Measurements from ENCODE around the gene TDRD3.
A peak's percentile ranks its signal among the peaks of the same experiment; 100 is the strongest.

The TDRD3 gene

GRCh38 chr13:60454425-60454824 lies 57.4 kb downstream of the TDRD3 start:
- Histone ChIP-seq H3K4me1 (ENCODE audit: control insufficient read depth, insufficient read depth, low read length) (peaks cover 6% of the 10 kb centered on the region; the same call in 1 of the 2 replicates), H3K9ac (ENCODE audit: low read length) (no peak overlapping the region), H3K4me3 (ENCODE audit: low read depth, low read length) (no peak overlapping the region), H3K9me3 (ENCODE audit: control insufficient read depth, insufficient read depth, low read depth, low read length) (no peaks in the 10 kb centered on the region), H3K36me3 (ENCODE audit: control insufficient read depth, insufficient read depth, low read length) (no peaks in the 10 kb centered on the region), H3K27ac (ENCODE audit: low read depth, low read length) (no peak overlapping the region), H3K27me3 (ENCODE audit: control insufficient read depth, insufficient read depth, low read length) (no peaks in the 10 kb centered on the region)

DNA sequence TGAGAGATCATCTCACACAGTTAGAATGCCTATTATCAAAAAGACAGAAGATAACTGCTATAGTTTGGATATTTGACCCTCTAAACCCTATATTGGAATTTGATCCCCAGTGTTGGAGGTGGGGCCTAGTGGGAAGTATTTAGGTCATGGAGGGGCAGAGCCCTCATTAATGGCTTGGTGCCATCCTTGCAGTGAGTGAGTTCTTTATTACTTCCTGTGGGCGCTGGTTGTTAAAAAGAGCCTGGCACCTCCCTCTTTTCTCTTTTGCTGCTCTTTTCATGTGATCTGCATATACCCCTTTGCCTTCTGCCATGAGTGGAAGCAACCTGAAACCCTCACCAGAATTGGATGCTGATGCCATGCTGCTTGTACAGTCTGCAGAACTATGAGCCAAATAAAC lies 66.8 kb downstream of the TDRD3 start:
- H3K9me3 ChIP-seq (ENCODE audit: control insufficient read depth, insufficient read depth, low read depth, low read length) = no peaks in the 10 kb centered on the region
- no peak overlapping the region for H3K27ac ChIP-seq (ENCODE audit: low read depth, low read length)
- no peak overlapping the region for H3K4me3 ChIP-seq (ENCODE audit: low read depth, low read length)
- H3K4me1 ChIP-seq (ENCODE audit: control insufficient read depth, insufficient read depth, low read length) = no peaks in the 10 kb centered on the region
- H3K36me3 ChIP-seq (ENCODE audit: control insufficient read depth, insufficient read depth, low read length) = peaks cover 4% of the 10 kb centered on the region
- no peak overlapping the region for H3K9ac ChIP-seq (ENCODE audit: low read length)
- H3K27me3 ChIP-seq (ENCODE audit: control insufficient read depth, insufficient read depth, low read length) = no peaks in the 10 kb centered on the region

DNA sequence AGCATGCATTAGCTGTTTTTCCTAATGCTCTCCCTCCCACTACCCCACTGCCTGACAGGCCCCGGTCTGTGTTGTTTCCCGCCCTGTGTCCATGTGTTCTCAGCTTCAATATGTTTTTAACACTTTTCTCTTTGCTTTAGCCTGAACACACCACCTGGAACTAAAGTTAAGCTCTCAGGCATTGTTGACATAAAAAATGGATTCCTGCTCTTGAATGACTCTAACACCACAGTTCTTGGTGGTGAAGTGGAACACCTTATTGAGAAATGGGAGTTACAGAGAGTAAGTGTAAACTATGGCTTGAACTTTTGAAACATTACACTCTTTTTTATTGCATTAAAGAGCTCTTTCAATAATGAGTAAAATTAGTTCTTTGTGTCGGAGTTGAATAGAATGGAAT lies 70.1 kb downstream of the TDRD3 start:
- Histone ChIP-seq H3K9ac (ENCODE audit: low read length) (no peak overlapping the region), H3K36me3 (ENCODE audit: control insufficient read depth, insufficient read depth, low read length) (peaks cover 3% of the 10 kb centered on the region; the same call in 1 of the 2 replicates), H3K4me3 (ENCODE audit: low read depth, low read length) (no peak overlapping the region), H3K27me3 (ENCODE audit: control insufficient read depth, insufficient read depth, low read length) (no peaks in the 10 kb centered on the region), H3K4me1 (ENCODE audit: control insufficient read depth, insufficient read depth, low read length) (no peaks in the 10 kb centered on the region), H3K9me3 (ENCODE audit: control insufficient read depth, insufficient read depth, low read depth, low read length) (no peaks in the 10 kb centered on the region), H3K27ac (ENCODE audit: low read depth, low read length) (no peak overlapping the region)

- no peak overlapping the region for H3K27ac ChIP-seq (ENCODE audit: low read depth, low read length)
- H3K4me3 ChIP-seq (ENCODE audit: low read depth, low read length) = no peak overlapping the region
- H3K9ac ChIP-seq (ENCODE audit: low read length) = no peak overlapping the region
- H3K9me3 ChIP-seq (ENCODE audit: control insufficient read depth, insufficient read depth, low read depth, low read length) = peaks cover 4% of the 10 kb centered on the region; the same call in 1 of the 2 replicates
- no peaks in the 10 kb centered on the region; the same call in 1 of the 2 replicates for H3K36me3 ChIP-seq (ENCODE audit: control insufficient read depth, insufficient read depth, low read length)
- no peaks in the 10 kb centered on the region for H3K4me1 ChIP-seq (ENCODE audit: control insufficient read depth, insufficient read depth, low read length)
- H3K27me3 ChIP-seq (ENCODE audit: control insufficient read depth, insufficient read depth, low read length) = no peaks in the 10 kb centered on the region
Observed at GRCh38 chr13:60479273-60479672, 82.3 kb downstream of the TDRD3 start.

- H3K36me3 ChIP-seq (ENCODE audit: control insufficient read depth, insufficient read depth, low read length) = peaks cover 6% of the 10 kb centered on the region; the same call in 1 of the 2 replicates
- no peak overlapping the region for H3K27ac ChIP-seq (ENCODE audit: low read depth, low read length)
- H3K9ac ChIP-seq (ENCODE audit: low read length) = no peak overlapping the region
- H3K4me1 ChIP-seq (ENCODE audit: control insufficient read depth, insufficient read depth, low read length) = no peaks in the 10 kb centered on the region
- no peaks in the 10 kb centered on the region for H3K27me3 ChIP-seq (ENCODE audit: control insufficient read depth, insufficient read depth, low read length)
- H3K9me3 ChIP-seq (ENCODE audit: control insufficient read depth, insufficient read depth, low read depth, low read length) = peaks cover 4% of the 10 kb centered on the region; the same call in 1 of the 2 replicates
- no peak overlapping the region for H3K4me3 ChIP-seq (ENCODE audit: low read depth, low read length)
Observed at GRCh38 chr13:60482012-60482411, 85.0 kb downstream of the TDRD3 start.

- H3K27ac ChIP-seq (ENCODE audit: low read depth, low read length) = no peak overlapping the region
- no peaks in the 10 kb centered on the region for H3K27me3 ChIP-seq (ENCODE audit: control insufficient read depth, insufficient read depth, low read length)
- H3K9ac ChIP-seq (ENCODE audit: low read length) = no peak overlapping the region
- H3K9me3 ChIP-seq (ENCODE audit: control insufficient read depth, insufficient read depth, low read depth, low read length) = peaks cover 11% of the 10 kb centered on the region
- no peak overlapping the region for H3K4me3 ChIP-seq (ENCODE audit: low read depth, low read length)
- no peaks in the 10 kb centered on the region for H3K4me1 ChIP-seq (ENCODE audit: control insufficient read depth, insufficient read depth, low read length)
- H3K36me3 ChIP-seq (ENCODE audit: control insufficient read depth, insufficient read depth, low read length) = peaks cover 11% of the 10 kb centered on the region
Observed at GRCh38 chr13:60484865-60485264, 87.8 kb downstream of the TDRD3 start.

- H3K4me3 ChIP-seq (ENCODE audit: low read depth, low read length) = no peak overlapping the region
- no peak overlapping the region for H3K27ac ChIP-seq (ENCODE audit: low read depth, low read length)
- H3K27me3 ChIP-seq (ENCODE audit: control insufficient read depth, insufficient read depth, low read length) = no peaks in the 10 kb centered on the region
- H3K9ac ChIP-seq (ENCODE audit: low read length) = no peak overlapping the region
- peaks cover 15% of the 10 kb centered on the region for H3K36me3 ChIP-seq (ENCODE audit: control insufficient read depth, insufficient read depth, low read length)
- peaks cover 5% of the 10 kb centered on the region; the same call in 1 of the 2 replicates for H3K4me1 ChIP-seq (ENCODE audit: control insufficient read depth, insufficient read depth, low read length)
- H3K9me3 ChIP-seq (ENCODE audit: control insufficient read depth, insufficient read depth, low read depth, low read length) = peaks cover 11% of the 10 kb centered on the region
Observed at GRCh38 chr13:60491531-60491930, 94.5 kb downstream of the TDRD3 start.

DNA sequence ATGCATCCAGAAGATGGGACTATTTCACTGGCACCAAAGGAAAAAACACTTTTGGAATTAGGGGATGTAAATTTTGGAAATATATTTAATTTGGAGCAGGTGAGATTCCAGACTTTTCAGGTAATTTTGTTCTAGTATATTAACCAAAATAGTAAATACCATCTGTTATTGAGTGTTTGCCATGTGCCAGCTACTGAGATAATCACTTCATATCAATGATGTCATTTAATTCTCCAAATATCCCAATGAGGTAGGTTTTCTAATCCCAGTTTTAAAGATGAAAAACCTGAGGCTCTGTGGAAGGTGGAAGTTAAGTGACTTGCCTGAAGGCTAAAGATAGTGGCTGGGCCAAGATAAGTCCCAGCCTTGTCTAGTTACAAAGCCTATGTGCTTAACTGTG lies 95.2 kb downstream of the TDRD3 start:
- H3K36me3 ChIP-seq (ENCODE audit: control insufficient read depth, insufficient read depth, low read length) = peaks cover 21% of the 10 kb centered on the region
- H3K27me3 ChIP-seq (ENCODE audit: control insufficient read depth, insufficient read depth, low read length) = no peaks in the 10 kb centered on the region
- no peak overlapping the region for H3K27ac ChIP-seq (ENCODE audit: low read depth, low read length)
- peaks cover 17% of the 10 kb centered on the region for H3K9me3 ChIP-seq (ENCODE audit: control insufficient read depth, insufficient read depth, low read depth, low read length)
- no peak overlapping the region for H3K9ac ChIP-seq (ENCODE audit: low read length)
- peaks cover 5% of the 10 kb centered on the region; the same call in 1 of the 2 replicates for H3K4me1 ChIP-seq (ENCODE audit: control insufficient read depth, insufficient read depth, low read length)
- no peak overlapping the region for H3K4me3 ChIP-seq (ENCODE audit: low read depth, low read length)

GRCh38 chr13:60494296-60494695 lies 97.3 kb downstream of the TDRD3 start:
- Histone ChIP-seq H3K27me3 (ENCODE audit: control insufficient read depth, insufficient read depth, low read length) (no peaks in the 10 kb centered on the region), H3K4me3 (ENCODE audit: low read depth, low read length) (no peak overlapping the region), H3K36me3 (ENCODE audit: control insufficient read depth, insufficient read depth, low read length) (peaks cover 20% of the 10 kb centered on the region), H3K9me3 (ENCODE audit: control insufficient read depth, insufficient read depth, low read depth, low read length) (peaks cover 20% of the 10 kb centered on the region), H3K27ac (ENCODE audit: low read depth, low read length) (peak overlapping the region; percentile 3; the same call in 1 of the 2 replicates), H3K9ac (ENCODE audit: low read length) (no peak overlapping the region), H3K4me1 (ENCODE audit: control insufficient read depth, insufficient read depth, low read length) (peaks cover 5% of the 10 kb centered on the region; the same call in 1 of the 2 replicates)

DNA sequence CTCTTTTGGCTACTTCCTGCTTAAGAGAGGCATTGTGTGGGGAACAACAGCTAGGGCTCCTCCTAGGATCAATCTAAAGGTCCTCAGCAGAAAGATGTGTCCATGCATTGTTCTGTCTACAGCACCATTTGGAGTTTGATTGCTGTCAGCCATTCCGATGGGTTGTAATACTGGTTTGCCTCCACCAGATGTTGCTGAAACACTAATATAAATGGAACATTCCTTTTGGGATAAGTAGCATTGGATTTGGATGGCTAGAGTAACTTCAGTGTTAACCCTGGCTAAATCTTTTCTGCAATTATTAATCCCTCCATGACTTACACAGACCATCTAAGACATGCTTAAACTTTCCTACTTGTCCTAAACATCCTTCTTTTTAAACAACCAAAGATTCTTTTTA lies 104.2 kb downstream of the TDRD3 start:
- H3K36me3 ChIP-seq (ENCODE audit: control insufficient read depth, insufficient read depth, low read length) = peaks cover 38% of the 10 kb centered on the region

GRCh38 chr13:60509601-60510386 lies 112.8 kb downstream of the TDRD3 start:
- Histone ChIP-seq H3K4me1 (ENCODE audit: control insufficient read depth, insufficient read depth, low read length) (no peaks in the 10 kb centered on the region; the same call in 1 of the 2 replicates), H3K9ac (ENCODE audit: low read length) (no peak overlapping the region), H3K27me3 (ENCODE audit: control insufficient read depth, insufficient read depth, low read length) (no peaks in the 10 kb centered on the region), H3K9me3 (ENCODE audit: control insufficient read depth, insufficient read depth, low read depth, low read length) (peaks cover 38% of the 10 kb centered on the region), H3K4me3 (ENCODE audit: low read depth, low read length) (no peak overlapping the region), H3K36me3 (ENCODE audit: control insufficient read depth, insufficient read depth, low read length) (peaks cover 32% of the 10 kb centered on the region), H3K27ac (ENCODE audit: low read depth, low read length) (no peak overlapping the region)

More for the DNA sequence above, 104.2 kb downstream of the TDRD3 start:
- Histone ChIP-seq H3K4me1 (ENCODE audit: control insufficient read depth, insufficient read depth, low read length) (no peaks in the 10 kb centered on the region), H3K9ac (ENCODE audit: low read length) (no peak overlapping the region), H3K27me3 (ENCODE audit: control insufficient read depth, insufficient read depth, low read length) (no peaks in the 10 kb centered on the region), H3K27ac (ENCODE audit: low read depth, low read length) (no peak overlapping the region), H3K9me3 (ENCODE audit: control insufficient read depth, insufficient read depth, low read depth, low read length) (peaks cover 76% of the 10 kb centered on the region), H3K4me3 (ENCODE audit: low read depth, low read length) (no peak overlapping the region)
